HEK293 (cell line): Measurements from ENCODE around the gene COA1.

ENCODE experiments used
- CTCF ChIA-PET: fragments of 350-600 bp; formaldehyde crosslinking; extraction: SDS; loops from one replicate; lab custom pipeline; 2021; ENCODE audit warnings: antibody characterized with exemption; lab: Yijun Ruan, JAX
- POLR2A ChIA-PET: fragments of 300-600 bp; formaldehyde crosslinking; extraction: SDS; loops from one replicate; lab custom pipeline; 2020; ENCODE audit warnings: antibody characterized with exemption, inconsistent platforms; lab: Yijun Ruan, JAX
- H3K27ac ChIP-seq: fragments of 200-500 bp; sonication (Bioruptor generic); 2 replicates; pipeline ENCODE4 v1.5.1; 2014; ENCODE audit warnings: low read depth, low read length, control low read depth, inconsistent platforms; ENCODE audit errors: extremely low read depth
- H3K36me3 ChIP-seq, 2 experiments: fragments of 200-500 bp in 1 of 2; sonication (Bioruptor generic) in 1 of 2; 1 replicate in 1 of 2; 2 replicates in 1 of 2; pipeline ENCODE4 v1.5.1; 2014 to 2017; ENCODE audit warnings: inconsistent platforms in 2 of 2, low read length in 2 of 2; ENCODE audit not compliant: control insufficient read depth in 2 of 2, insufficient read depth in 1 of 2
- H3K4me1 ChIP-seq: fragments of 200-500 bp; sonication (Bioruptor generic); 2 replicates; pipeline ENCODE4 v1.5.1; 2014; ENCODE audit warnings: mild to moderate bottlenecking, low read length, inconsistent platforms; ENCODE audit not compliant: control insufficient read depth, insufficient read depth
- H3K4me3 ChIP-seq: 2 replicates; pipeline ENCODE4 v1.5.1; 2011; ENCODE audit warnings: low read depth, mild to moderate bottlenecking, control low read depth, low read length, moderate library complexity
- H3K9me3 ChIP-seq: fragments of 200-500 bp; sonication (Bioruptor generic); 2 replicates; pipeline ENCODE4 v1.5.1; 2014; ENCODE audit warnings: low read depth, low read length, inconsistent platforms; ENCODE audit not compliant: control insufficient read depth, insufficient read depth
- BCL11B ChIP-seq: fragments of 450-650 bp; formaldehyde crosslinking; IDR thresholded peaks from 2 replicates; pipeline ENCODE4 v1.5.1; 2016; ENCODE audit warnings: low read depth, missing biosample characterization, missing genetic modification characterization
- PRDM1 ChIP-seq: fragments of 450-650 bp; formaldehyde crosslinking; IDR thresholded peaks from 2 replicates; pipeline ENCODE4; 2016; ENCODE audit warnings: missing biosample characterization, missing genetic modification characterization
- RBAK ChIP-seq: fragments of 450-650 bp; formaldehyde crosslinking; IDR thresholded peaks from 2 replicates; pipeline ENCODE4 v1.5.1; 2016; ENCODE audit warnings: missing biosample characterization, missing genetic modification characterization
- SETDB1 ChIP-seq: IDR thresholded peaks from one replicate; pipeline ENCODE4 v1.6.1; 2017; ENCODE audit warnings: mild to moderate bottlenecking, low read length, moderate library complexity, mixed read lengths; ENCODE audit not compliant: insufficient read length
- SP7 ChIP-seq: fragments of 450-650 bp; formaldehyde crosslinking; IDR thresholded peaks from 2 replicates; pipeline ENCODE4 v1.5.1; 2016; ENCODE audit warnings: missing biosample characterization, missing genetic modification characterization
- ZBTB17 ChIP-seq: fragments of 450-650 bp; formaldehyde crosslinking; IDR thresholded peaks from 2 replicates; pipeline ENCODE4 v1.5.1; 2016; ENCODE audit warnings: missing biosample characterization, missing genetic modification characterization
- ZFHX2 ChIP-seq: fragments of 450-650 bp; formaldehyde crosslinking; conservative IDR thresholded peaks from 2 replicates; pipeline ENCODE4 v1.5.1; 2016; ENCODE audit warnings: missing biosample characterization, missing genetic modification characterization
- ZNF16 ChIP-seq: fragments of 450-650 bp; formaldehyde crosslinking; IDR thresholded peaks from 2 replicates; pipeline ENCODE4 v1.5.1; 2016; ENCODE audit warnings: low read depth, missing biosample characterization, missing genetic modification characterization
- ZNF423 ChIP-seq: fragments of 450-650 bp; formaldehyde crosslinking; IDR thresholded peaks from 2 replicates; pipeline ENCODE4 v1.5.1; 2016; ENCODE audit warnings: missing biosample characterization, missing genetic modification characterization
- ZNF501 ChIP-seq: fragments of 450-650 bp; formaldehyde crosslinking; IDR thresholded peaks from 2 replicates; pipeline ENCODE4 v1.5.1; 2016; ENCODE audit warnings: missing biosample characterization, missing genetic modification characterization
- ZNF530 ChIP-seq: fragments of 450-650 bp; formaldehyde crosslinking; IDR thresholded peaks from 2 replicates; pipeline ENCODE4 v1.5.1; 2016; ENCODE audit warnings: low read depth, missing biosample characterization, missing genetic modification characterization
- ZNF544 ChIP-seq: fragments of 450-650 bp; formaldehyde crosslinking; IDR thresholded peaks from 2 replicates; pipeline ENCODE4 v1.5.0; 2017; ENCODE audit warnings: missing biosample characterization, missing genetic modification characterization
- ZNF654 ChIP-seq: fragments of 450-650 bp; formaldehyde crosslinking; IDR thresholded peaks from 2 replicates; pipeline ENCODE4 v1.5.1; 2016; ENCODE audit warnings: low read depth, missing biosample characterization, missing genetic modification characterization
- ZNF704 ChIP-seq: fragments of 450-650 bp; formaldehyde crosslinking; IDR thresholded peaks from 2 replicates; pipeline ENCODE4 v1.5.1; 2016; ENCODE audit warnings: missing biosample characterization, missing genetic modification characterization
- ZNF785 ChIP-seq: fragments of 450-650 bp; formaldehyde crosslinking; IDR thresholded peaks from 2 replicates; pipeline ENCODE4 v1.5.1; 2016; ENCODE audit warnings: missing biosample characterization, missing genetic modification characterization

COA1 gene

GRCh38 chr7:43701500-43701854 lies 27.8 kb downstream of the COA1 start:
- POLR2A ChIA-PET = interaction anchor here (4.6 kb wide), 1 partner anchor 118 kb away, joined by 62 read pairs; the partner anchor contains the start of gene STK17A
- Histone ChIP-seq H3K9me3 (no peaks in the 10 kb centered on the region), H3K36me3 (peaks cover 4 to 11% of the 10 kb centered on the region in 2 experiments; a peak in 2 of 3 replicates), H3K4me3 (no peak overlapping the region), H3K4me1 (no peaks in the 10 kb centered on the region), H3K27ac (no peak overlapping the region)
- CTCF ChIA-PET = interaction anchor here (0.6 to 6.8 kb wide), 5 partner anchors 120 to 1853 kb away, joined by 3 to 143 read pairs (median 6); partner anchors contain the start of gene STK17A
- no peak for TF ChIP-seq ZNF704 (tag by site-specific recombination)
- TF ChIP-seq ZFHX2 (tag by site-specific recombination) = no peak
- no peak for TF ChIP-seq ZNF785
- no peak for TF ChIP-seq ZNF530
- TF ChIP-seq BCL11B (tag by site-specific recombination) = no peak
- TF ChIP-seq ZNF16 (tag by site-specific recombination) = no peak
- TF ChIP-seq ZNF423 (tag by site-specific recombination) = no peak
- TF ChIP-seq ZNF544 (tag by site-specific recombination) = no peak
- TF ChIP-seq RBAK (tag by site-specific recombination) = no peak
- no peak for TF ChIP-seq ZNF501 (tag by site-specific recombination)

GRCh38 chr7:43700646-43701499 lies 28.4 kb downstream of the COA1 start:
- POLR2A ChIA-PET = interaction anchor here (0.6 to 4.6 kb wide), 2 partner anchors 28 to 117 kb away, joined by 4 to 62 read pairs; partner anchors contain the start of genes COA1 and STK17A
- TF ChIP-seq PRDM1 (tag by site-specific recombination) = peak; percentile 75; the same call in 1 of the 2 replicates
- TF ChIP-seq SP7 (tag by site-specific recombination) = no peak
- H3K36me3 ChIP-seq = peaks cover 0 to 11% of the 10 kb centered on the region in 2 experiments; a peak in 1 of 3 replicates
- no peaks in the 10 kb centered on the region for H3K4me1 ChIP-seq
- CTCF ChIA-PET = interaction anchor here (0.5 to 6.8 kb wide), 41 partner anchors 9 to 1854 kb away, joined by 3 to 143 read pairs (median 4); partner anchors contain the start of gene STK17A
- no peaks in the 10 kb centered on the region for H3K9me3 ChIP-seq
- H3K27ac ChIP-seq = no peak overlapping the region
- H3K4me3 ChIP-seq = no peak overlapping the region

DNA sequence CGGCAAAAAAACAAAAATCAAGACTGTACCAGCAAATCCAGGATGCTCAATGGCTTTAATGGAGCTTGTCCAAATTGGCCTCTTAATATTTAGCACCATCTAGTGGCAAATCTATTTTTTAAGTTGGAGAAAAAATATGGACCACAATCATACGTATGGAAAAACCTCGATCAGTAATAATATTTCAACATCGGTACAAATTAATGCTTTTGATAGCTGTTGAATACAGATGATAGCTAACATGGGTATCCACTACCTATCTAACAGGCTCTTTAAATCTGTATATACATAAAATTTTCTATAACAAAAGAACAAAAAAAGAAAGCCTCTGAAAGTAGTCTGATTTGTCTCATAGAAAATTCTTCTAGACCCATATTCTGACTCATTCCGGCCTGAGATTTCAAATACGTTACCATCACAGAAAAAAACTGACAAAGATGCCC lies 29.2 kb downstream of the COA1 start:
- Histone ChIP-seq H3K9me3 (no peaks in the 10 kb centered on the region), H3K36me3 (peaks cover 0 to 3% of the 10 kb centered on the region in 2 experiments; a peak in 1 of 3 replicates), H3K4me1 (no peaks in the 10 kb centered on the region), H3K4me3 (no peak overlapping the region), H3K27ac (no peak overlapping the region)
- ChIA-PET CTCF (interaction anchor here (0.5 to 6.8 kb wide), 57 partner anchors 10 to 1760 kb away, joined by 3 to 143 read pairs (median 4); partner anchors contain the start of gene STK17A), POLR2A (interaction anchor here (0.6 to 4.6 kb wide), 2 partner anchors 29 to 117 kb away, joined by 4 to 62 read pairs; partner anchors contain the start of genes COA1 and STK17A)
- TF ChIP-seq BCL11B (tag by site-specific recombination) (no peak), ZBTB17 (tag by site-specific recombination) (peak; percentile 61), ZNF654 (tag by site-specific recombination) (peak; percentile 95), SETDB1 (no peak)
